Esophagus squamous epithelium (tissue), 4 donors: ENCODE results near the gene ME2.

Source experiments
- POLR2A ChIP-seq, 4 donors: fragments of 450-650 bp; IDR thresholded peaks; one replicate each; pipeline ENCODE4 v1.6.1; 2017; ENCODE audit warnings: antibody characterized with exemption in 4 of 4, mild to moderate bottlenecking in 4 of 4, moderate library complexity in 3 of 4
- TF ChIP-seq, protein P1 (sequence below), 6 experiments: fragments of 450-650 bp in 4 of 6; fragments of 200-600 bp in 2 of 6; sonication (generic) in 2 of 6; IDR thresholded peaks; one replicate each; pipeline ENCODE4 v1.5.1; 2016 to 2019; ENCODE audit warnings: antibody characterized with exemption in 6 of 6, mild to moderate bottlenecking in 4 of 6, moderate library complexity in 4 of 6

DNA sequence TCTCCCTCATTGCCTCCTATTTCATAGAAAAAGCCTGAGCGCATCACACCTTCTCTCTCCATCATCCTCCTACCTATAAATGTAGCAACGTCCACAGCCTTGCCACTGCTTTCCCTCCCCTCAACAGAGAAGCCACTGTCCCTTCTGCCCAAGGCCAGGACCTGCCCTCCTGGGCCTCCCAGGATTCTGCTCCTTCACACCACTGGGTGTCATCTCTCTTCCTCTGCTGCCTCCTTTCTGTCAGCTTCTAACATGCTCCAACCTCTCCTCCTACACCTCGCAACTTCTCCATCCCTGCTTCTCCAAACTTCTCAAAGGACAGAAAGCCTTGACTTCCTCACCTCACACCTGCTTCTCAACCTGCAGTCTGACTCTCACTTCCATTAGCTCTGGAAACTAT lies 21.2 kb upstream of the ME2 start:
- TF ChIP-seq, protein P1, sequence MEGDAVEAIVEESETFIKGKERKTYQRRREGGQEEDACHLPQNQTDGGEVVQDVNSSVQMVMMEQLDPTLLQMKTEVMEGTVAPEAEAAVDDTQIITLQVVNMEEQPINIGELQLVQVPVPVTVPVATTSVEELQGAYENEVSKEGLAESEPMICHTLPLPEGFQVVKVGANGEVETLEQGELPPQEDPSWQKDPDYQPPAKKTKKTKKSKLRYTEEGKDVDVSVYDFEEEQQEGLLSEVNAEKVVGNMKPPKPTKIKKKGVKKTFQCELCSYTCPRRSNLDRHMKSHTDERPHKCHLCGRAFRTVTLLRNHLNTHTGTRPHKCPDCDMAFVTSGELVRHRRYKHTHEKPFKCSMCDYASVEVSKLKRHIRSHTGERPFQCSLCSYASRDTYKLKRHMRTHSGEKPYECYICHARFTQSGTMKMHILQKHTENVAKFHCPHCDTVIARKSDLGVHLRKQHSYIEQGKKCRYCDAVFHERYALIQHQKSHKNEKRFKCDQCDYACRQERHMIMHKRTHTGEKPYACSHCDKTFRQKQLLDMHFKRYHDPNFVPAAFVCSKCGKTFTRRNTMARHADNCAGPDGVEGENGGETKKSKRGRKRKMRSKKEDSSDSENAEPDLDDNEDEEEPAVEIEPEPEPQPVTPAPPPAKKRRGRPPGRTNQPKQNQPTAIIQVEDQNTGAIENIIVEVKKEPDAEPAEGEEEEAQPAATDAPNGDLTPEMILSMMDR (IDR thresholded peaks at IDR 0.05): no peak
- TF ChIP-seq POLR2A (IDR thresholded peaks at IDR 0.05): no peak
